Keratinocyte (primary cell): ENCODE data around the gene RFC1.
"Not testable (repeated sequence)": the region's sequence is repeated elsewhere in the genome, so short reads cannot be mapped to it uniquely, and the experiment has no call there.

Experiments used
- CTCF ChIP-seq, 3 experiments: IDR thresholded peaks in 1 of 3; conservative IDR thresholded peaks in 1 of 3; optimal IDR thresholded peaks in 1 of 3; 2 replicates in 2 of 3; 3 replicates in 1 of 3; pipeline versions ENCODE3 to v1.5.1; 2011; ENCODE audit warnings: low read length in 3 of 3, mild to moderate bottlenecking in 3 of 3, moderate library complexity in 2 of 3, control low read depth in 1 of 3, inconsistent platforms in 1 of 3; ENCODE audit not compliant: insufficient read depth in 2 of 3; ENCODE audit errors: extremely low read depth in 1 of 3
- EZH2 ChIP-seq: IDR thresholded peaks from one replicate; pipeline ENCODE4 v1.6.1; 2012; ENCODE audit warnings: inconsistent platforms, mild to moderate bottlenecking, low read length, moderate library complexity

GRCh38 chr4:39353149-39353477 lies 13.0 kb downstream of the RFC1 start:
- not testable (repeated sequence) for TF ChIP-seq CTCF (optimal IDR thresholded peaks at IDR 0.05 in 1 of 3, IDR thresholded peaks at IDR 0.05 in 1 of 3, conservative IDR thresholded peaks at IDR 0.05 in 1 of 3; ENCODE audit: extremely low read depth in 1 of 3, insufficient read depth in 2 of 3, low read length in 3 of 3); EZH2
